GM20000 (cell line): ENCODE measurements around the gene PCDH12.

Source experiments
- DNase-seq: peaks from one replicate; pipeline ENCODE4 v3.0.0; 2012; ENCODE audit warnings: low spot score
- TF ChIP-seq, protein P1 (sequence below): IDR thresholded peaks from 2 replicates; pipeline ENCODE4 v1.5.1; 2012; ENCODE audit warnings: mild to moderate bottlenecking, control low read depth; ENCODE audit errors: extremely low read depth, missing control alignments

Gene PCDH12

GRCh38 chr5:141906517-141906916 lies 51.5 kb downstream of the PCDH12 start:
- no peak for DNase-seq
- TF ChIP-seq, protein P1, sequence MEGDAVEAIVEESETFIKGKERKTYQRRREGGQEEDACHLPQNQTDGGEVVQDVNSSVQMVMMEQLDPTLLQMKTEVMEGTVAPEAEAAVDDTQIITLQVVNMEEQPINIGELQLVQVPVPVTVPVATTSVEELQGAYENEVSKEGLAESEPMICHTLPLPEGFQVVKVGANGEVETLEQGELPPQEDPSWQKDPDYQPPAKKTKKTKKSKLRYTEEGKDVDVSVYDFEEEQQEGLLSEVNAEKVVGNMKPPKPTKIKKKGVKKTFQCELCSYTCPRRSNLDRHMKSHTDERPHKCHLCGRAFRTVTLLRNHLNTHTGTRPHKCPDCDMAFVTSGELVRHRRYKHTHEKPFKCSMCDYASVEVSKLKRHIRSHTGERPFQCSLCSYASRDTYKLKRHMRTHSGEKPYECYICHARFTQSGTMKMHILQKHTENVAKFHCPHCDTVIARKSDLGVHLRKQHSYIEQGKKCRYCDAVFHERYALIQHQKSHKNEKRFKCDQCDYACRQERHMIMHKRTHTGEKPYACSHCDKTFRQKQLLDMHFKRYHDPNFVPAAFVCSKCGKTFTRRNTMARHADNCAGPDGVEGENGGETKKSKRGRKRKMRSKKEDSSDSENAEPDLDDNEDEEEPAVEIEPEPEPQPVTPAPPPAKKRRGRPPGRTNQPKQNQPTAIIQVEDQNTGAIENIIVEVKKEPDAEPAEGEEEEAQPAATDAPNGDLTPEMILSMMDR: no peak

DNA sequence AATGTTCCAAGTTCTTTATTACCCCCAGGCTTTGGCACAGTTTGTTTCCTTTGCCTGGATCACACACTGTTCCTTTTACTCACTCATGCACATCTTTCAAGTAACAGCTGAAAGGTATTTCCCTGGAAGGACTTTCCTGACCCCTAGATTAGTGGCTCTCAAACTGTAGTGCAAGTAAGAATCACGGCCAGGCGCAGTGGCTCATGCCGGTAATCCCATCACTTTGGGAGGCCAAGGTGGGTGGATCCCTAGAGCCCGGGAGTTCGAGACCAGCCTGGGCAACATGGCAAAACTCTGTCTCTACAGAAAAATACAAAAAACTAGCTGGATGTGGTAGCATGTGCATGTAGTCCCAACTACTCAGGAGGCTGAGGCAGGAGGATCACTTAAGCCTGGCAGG lies 53.5 kb downstream of the PCDH12 start:
- no peak for DNase-seq
- TF ChIP-seq, protein P1: no peak

DNA sequence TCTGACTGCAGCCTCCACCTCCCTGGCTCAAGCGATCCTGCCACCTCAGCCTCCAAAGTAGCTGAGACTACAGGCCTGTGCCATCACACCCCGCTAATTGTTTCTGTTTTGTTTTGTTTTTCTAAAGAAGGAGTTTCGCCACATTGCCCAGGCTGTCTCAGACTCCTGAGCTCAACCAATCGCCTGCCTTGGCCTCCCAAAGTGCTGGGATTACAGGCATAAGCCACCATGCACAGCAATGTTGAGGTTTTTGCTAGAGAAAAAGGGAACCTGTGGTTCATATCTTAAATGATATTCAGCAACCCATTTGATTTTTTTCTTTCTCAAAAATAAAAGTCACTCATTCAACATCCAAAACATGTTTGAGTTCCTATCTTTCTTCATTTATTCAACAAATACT lies 54.7 kb downstream of the PCDH12 start:
- TF ChIP-seq, protein P1: no peak
- DNase-seq: no peak

GRCh38 chr5:141902015-141902814 lies 55.8 kb downstream of the PCDH12 start:
- no peak for DNase-seq
- TF ChIP-seq, protein P1: no peak

DNA sequence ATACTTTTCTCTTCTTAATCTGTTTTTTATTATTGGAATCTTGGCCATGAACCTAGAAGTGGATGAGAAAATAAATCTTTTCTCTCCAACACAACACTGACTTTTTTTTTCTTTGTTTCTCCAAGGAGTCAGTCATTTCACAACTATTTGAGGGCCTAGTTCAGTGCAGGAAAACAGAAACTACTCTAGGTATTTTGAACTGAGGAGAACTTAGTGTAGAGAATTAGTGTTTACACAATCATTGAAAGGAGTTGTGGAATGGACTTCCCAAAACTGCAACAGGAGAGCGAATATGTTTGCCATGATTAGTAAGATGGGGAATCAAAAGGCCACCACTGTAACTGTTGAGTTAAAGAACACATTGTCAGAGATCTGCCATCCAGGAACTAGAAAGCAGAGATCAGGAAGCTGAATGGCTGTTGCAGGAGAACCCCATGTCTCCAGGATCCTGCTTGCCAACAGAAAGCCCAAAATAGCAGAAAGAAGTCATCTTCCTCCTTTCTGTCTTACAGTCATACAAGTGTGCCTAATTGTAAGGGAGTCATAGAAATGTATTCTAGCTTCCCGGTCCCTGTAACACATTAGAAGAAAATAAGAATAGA lies 59.5 kb downstream of the PCDH12 start:
- DNase-seq: no peak
- TF ChIP-seq, protein P1: no peak

GRCh38 chr5:141897425-141897824 lies 60.6 kb downstream of the PCDH12 start:
- no peak for DNase-seq
- TF ChIP-seq, protein P1: no peak
